ENCODE results near the gene ZBTB7A. TPM values are rescaled to one million over a fixed set of nuclear protein-coding genes. Genes with fewer than 3 reads are reported as not detected.

ZBTB7A gene
- total and polyA plus RNA-seq, 2 donors (not counting 1 experiment from before 2014, with no cell fraction given): 4.9 to 17.7 TPM

GRCh38 chr19:4033028-4033956 is 33.4 kb downstream of the ZBTB7A start:
- H3K9me3 ChIP-seq (ENCODE audit: control insufficient read depth, insufficient read depth, low read depth, low read length): peaks cover 1% of the 10 kb centered on the region
- peaks cover 3% of the 10 kb centered on the region for H3K79me2 ChIP-seq (ENCODE audit: control insufficient read depth, insufficient read depth, low read length)
- H3K4me3 ChIP-seq (replicated peaks in 1 of 4; ENCODE audit: control extremely low read depth in 1 of 4, insufficient read depth in 1 of 4, low read depth in 3 of 4, low read length in 4 of 4): no peak overlapping the region
- H3K4me2 ChIP-seq (ENCODE audit: extremely low read depth, insufficient read depth, low read length): no peak overlapping the region
- H3K27ac ChIP-seq (ENCODE audit: insufficient read depth, low read length): no peak overlapping the region
- no peaks in the 10 kb centered on the region for H3K4me1 ChIP-seq (ENCODE audit: control insufficient read depth, extremely low read depth, insufficient read depth, low read length)
- no peaks in the 10 kb centered on the region for H4K20me1 ChIP-seq (ENCODE audit: control insufficient read depth, extremely low read depth, insufficient read depth, low read length)
- H3K9ac ChIP-seq (ENCODE audit: insufficient read depth, low read length): no peak overlapping the region
- H2AFZ ChIP-seq (ENCODE audit: low read length): no peak overlapping the region
- DNase-seq (ENCODE audit: low read depth in 2 of 2): no peak
- TF ChIP-seq, protein P1, sequence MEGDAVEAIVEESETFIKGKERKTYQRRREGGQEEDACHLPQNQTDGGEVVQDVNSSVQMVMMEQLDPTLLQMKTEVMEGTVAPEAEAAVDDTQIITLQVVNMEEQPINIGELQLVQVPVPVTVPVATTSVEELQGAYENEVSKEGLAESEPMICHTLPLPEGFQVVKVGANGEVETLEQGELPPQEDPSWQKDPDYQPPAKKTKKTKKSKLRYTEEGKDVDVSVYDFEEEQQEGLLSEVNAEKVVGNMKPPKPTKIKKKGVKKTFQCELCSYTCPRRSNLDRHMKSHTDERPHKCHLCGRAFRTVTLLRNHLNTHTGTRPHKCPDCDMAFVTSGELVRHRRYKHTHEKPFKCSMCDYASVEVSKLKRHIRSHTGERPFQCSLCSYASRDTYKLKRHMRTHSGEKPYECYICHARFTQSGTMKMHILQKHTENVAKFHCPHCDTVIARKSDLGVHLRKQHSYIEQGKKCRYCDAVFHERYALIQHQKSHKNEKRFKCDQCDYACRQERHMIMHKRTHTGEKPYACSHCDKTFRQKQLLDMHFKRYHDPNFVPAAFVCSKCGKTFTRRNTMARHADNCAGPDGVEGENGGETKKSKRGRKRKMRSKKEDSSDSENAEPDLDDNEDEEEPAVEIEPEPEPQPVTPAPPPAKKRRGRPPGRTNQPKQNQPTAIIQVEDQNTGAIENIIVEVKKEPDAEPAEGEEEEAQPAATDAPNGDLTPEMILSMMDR (conservative IDR thresholded peaks at IDR 0.05 in 1 of 2, IDR thresholded peaks at IDR 0.05 in 1 of 2; ENCODE audit: low read depth in 1 of 2, low read length in 2 of 2): no peak
- TF ChIP-seq EZH2 (IDR thresholded peaks at IDR 0.05; ENCODE audit: low read length, missing control alignments): no peak
- H3K27me3 ChIP-seq (ENCODE audit: control insufficient read depth, insufficient read depth, low read length): no peaks in the 10 kb centered on the region
- peaks cover 35% of the 10 kb centered on the region for H3K36me3 ChIP-seq (ENCODE audit: control insufficient read depth, insufficient read depth, low read length)

GRCh38 chr19:4032436-4032835 is 34.3 kb downstream of the ZBTB7A start:
- no peaks in the 10 kb centered on the region for H4K20me1 ChIP-seq (ENCODE audit: control insufficient read depth, extremely low read depth, insufficient read depth, low read length)
- H3K27me3 ChIP-seq (ENCODE audit: control insufficient read depth, insufficient read depth, low read length): no peaks in the 10 kb centered on the region
- peaks cover 1% of the 10 kb centered on the region for H3K9me3 ChIP-seq (ENCODE audit: control insufficient read depth, insufficient read depth, low read depth, low read length)
- H3K4me3 ChIP-seq (replicated peaks in 1 of 4; ENCODE audit: control extremely low read depth in 1 of 4, insufficient read depth in 1 of 4, low read depth in 3 of 4, low read length in 4 of 4): no peak overlapping the region
- no peak overlapping the region for H3K9ac ChIP-seq (ENCODE audit: insufficient read depth, low read length)
- H3K27ac ChIP-seq (ENCODE audit: insufficient read depth, low read length): no peak overlapping the region
- H2AFZ ChIP-seq (ENCODE audit: low read length): no peak overlapping the region
- no peak overlapping the region for H3K4me2 ChIP-seq (ENCODE audit: extremely low read depth, insufficient read depth, low read length)
- TF ChIP-seq, protein P1 (conservative IDR thresholded peaks at IDR 0.05 in 1 of 2, IDR thresholded peaks at IDR 0.05 in 1 of 2; ENCODE audit: low read depth in 1 of 2, low read length in 2 of 2): no peak
- no peak for TF ChIP-seq EZH2 (IDR thresholded peaks at IDR 0.05; ENCODE audit: low read length, missing control alignments)
- peaks cover 32% of the 10 kb centered on the region for H3K36me3 ChIP-seq (ENCODE audit: control insufficient read depth, insufficient read depth, low read length)
- no peak for DNase-seq (ENCODE audit: low read depth in 2 of 2)
- peaks cover 3% of the 10 kb centered on the region for H3K79me2 ChIP-seq (ENCODE audit: control insufficient read depth, insufficient read depth, low read length)
- no peaks in the 10 kb centered on the region for H3K4me1 ChIP-seq (ENCODE audit: control insufficient read depth, extremely low read depth, insufficient read depth, low read length)

DNA sequence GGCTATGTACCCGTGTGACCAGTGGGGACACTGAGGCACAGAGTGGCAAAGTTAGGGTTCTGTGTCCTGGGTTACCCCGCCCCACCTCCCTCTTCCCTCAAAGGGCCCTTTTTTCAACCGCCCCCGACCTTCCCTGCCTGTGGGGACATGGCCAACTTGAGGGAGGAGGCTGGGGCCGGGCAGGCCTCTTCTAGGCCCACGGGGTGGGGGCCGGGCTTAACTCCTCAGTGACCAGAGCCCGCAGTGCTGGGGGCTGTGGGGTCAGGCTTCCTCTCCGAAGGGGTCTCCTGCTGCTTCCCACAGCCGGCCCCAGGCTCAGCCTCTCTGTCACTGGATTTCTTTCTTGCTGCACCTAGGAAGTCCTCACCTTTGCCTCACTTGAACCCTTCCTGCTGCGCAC is 35.3 kb downstream of the ZBTB7A start:
- TF ChIP-seq, protein P1 (conservative IDR thresholded peaks at IDR 0.05 in 1 of 2, IDR thresholded peaks at IDR 0.05 in 1 of 2; ENCODE audit: low read depth in 1 of 2, low read length in 2 of 2): no peak
- no peak for TF ChIP-seq EZH2 (IDR thresholded peaks at IDR 0.05; ENCODE audit: low read length, missing control alignments)
- Histone ChIP-seq H3K9me3 (ENCODE audit: control insufficient read depth, insufficient read depth, low read depth, low read length) (no peaks in the 10 kb centered on the region), H3K79me2 (ENCODE audit: control insufficient read depth, insufficient read depth, low read length) (no peaks in the 10 kb centered on the region), H3K4me3 (replicated peaks in 1 of 4; ENCODE audit: control extremely low read depth in 1 of 4, insufficient read depth in 1 of 4, low read depth in 3 of 4, low read length in 4 of 4) (no peak overlapping the region), H3K4me2 (ENCODE audit: extremely low read depth, insufficient read depth, low read length) (no peak overlapping the region), H3K9ac (ENCODE audit: insufficient read depth, low read length) (no peak overlapping the region), H3K4me1 (ENCODE audit: control insufficient read depth, extremely low read depth, insufficient read depth, low read length) (no peaks in the 10 kb centered on the region), H3K27me3 (ENCODE audit: control insufficient read depth, insufficient read depth, low read length) (no peaks in the 10 kb centered on the region), H3K36me3 (ENCODE audit: control insufficient read depth, insufficient read depth, low read length) (peaks cover 24% of the 10 kb centered on the region), H4K20me1 (ENCODE audit: control insufficient read depth, extremely low read depth, insufficient read depth, low read length) (no peaks in the 10 kb centered on the region), H3K27ac (ENCODE audit: insufficient read depth, low read length) (no peak overlapping the region), H2AFZ (ENCODE audit: low read length) (no peak overlapping the region)
- DNase-seq (ENCODE audit: low read depth in 2 of 2): no peak

Measured in fibroblast of lung (primary cell).